22Rv1 (cell line): ENCODE results near the gene KCNIP1.

ENCODE experiments used
- CTCF ChIP-seq: fragments of 450-650 bp; IDR thresholded peaks from 2 replicates; pipeline ENCODE4 v1.5.1; 2017; ENCODE audit warnings: mild to moderate bottlenecking
- ZFX ChIP-seq: fragments of 450-650 bp; IDR thresholded peaks from 2 replicates; pipeline ENCODE4 v1.6.1; 2017; ENCODE audit warnings: antibody characterized with exemption, borderline replicate concordance

DNA sequence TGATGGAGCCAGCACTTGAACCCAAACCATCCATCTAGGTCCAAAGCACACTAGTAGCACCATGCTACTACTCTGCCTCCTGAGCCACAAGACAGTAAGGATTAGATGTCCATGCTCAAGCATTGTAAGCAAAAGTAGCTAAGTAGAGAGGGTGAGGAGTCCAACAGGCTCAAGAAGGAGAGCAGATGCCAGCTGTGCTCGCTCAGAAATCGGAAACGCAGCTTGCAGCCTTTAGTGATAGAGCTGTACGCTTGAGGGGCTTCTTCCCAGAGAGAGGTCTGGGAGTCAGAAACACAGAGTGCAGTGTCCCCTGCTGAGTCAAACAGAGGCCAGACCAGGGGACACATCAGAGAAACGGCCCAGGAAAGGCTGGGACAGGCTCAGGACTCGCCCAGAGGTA lies 247.0 kb downstream of the KCNIP1 start:
- TF ChIP-seq CTCF (no peak), ZFX (no peak)
